ENCODE results near the gene FBXL4. TPM values are rescaled to one million over a fixed set of nuclear protein-coding genes. Genes with fewer than 3 reads are reported as not detected.

FBXL4 gene
- polyA plus RNA-seq, 1 experiment = 10.5 TPM

GRCh38 chr6:98942263-98942803 lies 5.4 kb downstream of the FBXL4 start:
- POLR2A ChIA-PET = no interaction called here
- TF ChIP-seq, protein P1, sequence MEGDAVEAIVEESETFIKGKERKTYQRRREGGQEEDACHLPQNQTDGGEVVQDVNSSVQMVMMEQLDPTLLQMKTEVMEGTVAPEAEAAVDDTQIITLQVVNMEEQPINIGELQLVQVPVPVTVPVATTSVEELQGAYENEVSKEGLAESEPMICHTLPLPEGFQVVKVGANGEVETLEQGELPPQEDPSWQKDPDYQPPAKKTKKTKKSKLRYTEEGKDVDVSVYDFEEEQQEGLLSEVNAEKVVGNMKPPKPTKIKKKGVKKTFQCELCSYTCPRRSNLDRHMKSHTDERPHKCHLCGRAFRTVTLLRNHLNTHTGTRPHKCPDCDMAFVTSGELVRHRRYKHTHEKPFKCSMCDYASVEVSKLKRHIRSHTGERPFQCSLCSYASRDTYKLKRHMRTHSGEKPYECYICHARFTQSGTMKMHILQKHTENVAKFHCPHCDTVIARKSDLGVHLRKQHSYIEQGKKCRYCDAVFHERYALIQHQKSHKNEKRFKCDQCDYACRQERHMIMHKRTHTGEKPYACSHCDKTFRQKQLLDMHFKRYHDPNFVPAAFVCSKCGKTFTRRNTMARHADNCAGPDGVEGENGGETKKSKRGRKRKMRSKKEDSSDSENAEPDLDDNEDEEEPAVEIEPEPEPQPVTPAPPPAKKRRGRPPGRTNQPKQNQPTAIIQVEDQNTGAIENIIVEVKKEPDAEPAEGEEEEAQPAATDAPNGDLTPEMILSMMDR (IDR thresholded peaks at IDR 0.05; ENCODE audit: insufficient read depth, low read depth, low read length) = no peak
- CTCF ChIA-PET = no interaction called here

GRCh38 chr6:98941319-98941718 lies 6.4 kb downstream of the FBXL4 start:
- H3K36me3 ChIP-seq (ENCODE audit: control insufficient read depth, insufficient read depth, low read length) = no peaks in the 10 kb centered on the region
- H3K27me3 ChIP-seq (ENCODE audit: control insufficient read depth, insufficient read depth, low read length) = no peaks in the 10 kb centered on the region
- ChIA-PET POLR2A (no interaction called here), CTCF (no interaction called here)
- TF ChIP-seq, protein P1 (IDR thresholded peaks at IDR 0.05; ENCODE audit: insufficient read depth, low read depth, low read length) = no peak
- no peak for DNase-seq (ENCODE audit: low read depth)
- no peak overlapping the region for H3K4me3 ChIP-seq (ENCODE audit: low read depth, low read length)

More at GRCh38 chr6:98942263-98942803, 5.4 kb downstream of the FBXL4 start:
- no peak for DNase-seq (ENCODE audit: low read depth)
- Histone ChIP-seq H3K36me3 (ENCODE audit: control insufficient read depth, insufficient read depth, low read length) (no peaks in the 10 kb centered on the region), H3K27me3 (ENCODE audit: control insufficient read depth, insufficient read depth, low read length) (no peaks in the 10 kb centered on the region), H3K4me3 (ENCODE audit: low read depth, low read length) (no peak overlapping the region)

DNA sequence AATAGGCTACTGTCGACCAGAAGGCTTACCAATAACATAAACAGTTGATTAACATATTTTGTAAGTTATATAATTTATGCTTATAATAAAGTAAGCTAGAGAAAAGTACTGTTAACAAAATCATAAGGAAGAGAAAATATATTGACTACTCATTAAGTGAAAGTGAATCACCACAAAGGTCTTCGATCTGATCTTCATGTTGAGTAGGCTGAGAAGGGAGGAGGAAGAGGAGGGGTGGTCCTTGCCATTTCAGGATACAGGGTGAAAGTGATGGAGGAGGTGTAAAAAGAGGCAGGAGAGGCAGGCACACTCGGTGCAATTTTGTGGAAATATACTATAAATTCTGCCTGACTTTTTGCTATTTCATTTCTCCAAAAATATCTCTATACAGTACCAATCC lies 10.4 kb downstream of the FBXL4 start:
- Histone ChIP-seq H3K27me3 (ENCODE audit: control insufficient read depth, insufficient read depth, low read length) (no peaks in the 10 kb centered on the region), H3K4me3 (ENCODE audit: low read depth, low read length) (no peak overlapping the region), H3K36me3 (ENCODE audit: control insufficient read depth, insufficient read depth, low read length) (no peaks in the 10 kb centered on the region)
- POLR2A ChIA-PET = no interaction called here
- CTCF ChIA-PET = no interaction called here
- TF ChIP-seq, protein P1 (IDR thresholded peaks at IDR 0.05; ENCODE audit: insufficient read depth, low read depth, low read length) = no peak
- no peak for DNase-seq (ENCODE audit: low read depth)

DNA sequence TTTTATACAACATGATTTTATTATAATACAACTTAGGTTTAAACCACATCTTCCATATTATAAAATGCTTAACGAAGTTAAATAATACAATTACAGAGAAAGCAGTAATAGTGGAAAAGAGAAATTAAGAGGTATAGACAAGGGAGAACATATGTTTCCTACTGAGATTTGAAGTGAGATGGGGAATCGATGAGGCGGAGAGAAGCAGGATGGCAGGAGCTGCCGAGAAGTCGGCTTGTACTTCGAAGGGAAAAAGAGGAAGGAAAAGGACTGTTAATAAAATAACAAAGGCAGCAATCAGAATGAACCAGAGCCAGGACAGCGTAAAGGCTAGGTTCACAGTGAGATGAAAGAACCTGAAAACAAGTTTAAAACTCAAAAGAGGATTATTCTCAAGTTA lies 15.4 kb downstream of the FBXL4 start:
- CTCF ChIA-PET = no interaction called here
- H3K27me3 ChIP-seq (ENCODE audit: control insufficient read depth, insufficient read depth, low read length) = no peaks in the 10 kb centered on the region
- DNase-seq (ENCODE audit: low read depth) = no peak
- TF ChIP-seq, protein P1 (IDR thresholded peaks at IDR 0.05; ENCODE audit: insufficient read depth, low read depth, low read length) = no peak
- no peaks in the 10 kb centered on the region for H3K36me3 ChIP-seq (ENCODE audit: control insufficient read depth, insufficient read depth, low read length)
- no peak overlapping the region for H3K4me3 ChIP-seq (ENCODE audit: low read depth, low read length)
- POLR2A ChIA-PET = no interaction called here

- no peaks in the 10 kb centered on the region for H3K36me3 ChIP-seq (ENCODE audit: control insufficient read depth, insufficient read depth, low read length)
- ChIA-PET POLR2A (no interaction called here), CTCF (no interaction called here)
- no peak for DNase-seq (ENCODE audit: low read depth)
- TF ChIP-seq, protein P1 (IDR thresholded peaks at IDR 0.05; ENCODE audit: insufficient read depth, low read depth, low read length) = no peak
- no peak overlapping the region for H3K4me3 ChIP-seq (ENCODE audit: low read depth, low read length)
- no peaks in the 10 kb centered on the region for H3K27me3 ChIP-seq (ENCODE audit: control insufficient read depth, insufficient read depth, low read length)
Measured at GRCh38 chr6:98931696-98932095, 16.1 kb downstream of the FBXL4 start.
